Measurements from ENCODE around the gene GPR137B.

The GPR137B gene

DNA sequence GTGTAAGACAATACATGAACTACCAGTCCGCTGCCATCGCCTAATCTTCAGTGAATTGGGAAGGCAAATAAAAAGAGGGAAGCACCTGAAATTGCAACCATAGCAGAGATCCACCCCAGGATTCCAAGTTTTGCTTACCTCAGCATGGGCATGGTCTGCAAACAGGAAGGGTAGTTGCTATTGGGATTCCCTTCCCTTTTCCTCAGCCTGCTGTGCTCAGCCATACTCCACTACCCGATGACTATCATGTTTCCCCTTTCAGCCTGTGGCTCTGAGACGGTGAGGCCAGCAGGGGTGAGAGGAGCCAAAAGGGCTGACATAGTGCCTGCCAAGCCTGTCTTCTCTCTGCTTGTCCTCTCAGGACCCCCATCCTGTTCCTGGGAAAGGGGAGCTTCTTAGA, 64.2 kb downstream of the GPR137B start:
- DNase-seq, result no peak

DNA sequence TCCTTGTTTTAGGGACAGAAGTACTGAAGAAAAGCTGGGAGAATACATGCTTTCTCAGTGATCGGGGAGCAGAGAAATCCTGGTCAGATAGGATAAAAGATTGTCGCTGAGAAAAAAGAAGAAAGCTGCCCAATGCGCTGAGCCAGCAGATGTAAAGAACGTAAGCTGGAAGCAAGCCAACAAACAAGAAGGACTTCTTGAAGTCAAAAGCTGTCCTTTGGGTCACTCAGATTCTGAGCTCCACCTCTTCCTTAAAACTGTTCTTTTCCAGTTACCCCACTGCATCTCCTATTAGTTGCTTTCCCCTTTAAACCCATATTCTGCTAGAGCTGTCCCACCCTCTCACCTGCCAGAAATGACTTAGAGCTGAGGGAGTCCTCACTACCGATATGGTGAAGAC, 64.8 kb downstream of the GPR137B start:
- DNase-seq, result no peak

DNA sequence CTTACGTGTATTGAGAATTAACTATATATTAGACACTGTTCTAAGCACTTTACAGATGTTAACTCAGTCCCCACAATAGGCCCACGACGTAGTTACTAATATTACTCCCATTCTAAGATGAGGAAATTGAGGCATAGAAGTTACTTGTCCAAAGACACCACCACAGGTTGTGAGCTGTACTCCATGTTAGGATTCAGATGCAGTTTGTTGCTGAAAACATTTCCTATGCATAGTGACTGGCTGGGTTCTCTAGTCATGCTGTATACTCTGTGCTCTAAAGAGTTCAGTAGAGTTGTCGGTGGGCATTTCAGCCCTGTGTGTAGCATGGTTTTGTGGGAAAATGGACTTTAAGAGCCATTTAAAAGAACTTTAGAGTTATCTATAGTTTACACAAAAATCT, 65.2 kb downstream of the GPR137B start:
- DNase-seq, result no peak

GRCh38 chr1:236209185-236209584, 66.8 kb downstream of the GPR137B start:
- DNase-seq, result no peak

- DNase-seq, result no peak
Observed at GRCh38 chr1:236209713-236210112, 67.4 kb downstream of the GPR137B start.

DNA sequence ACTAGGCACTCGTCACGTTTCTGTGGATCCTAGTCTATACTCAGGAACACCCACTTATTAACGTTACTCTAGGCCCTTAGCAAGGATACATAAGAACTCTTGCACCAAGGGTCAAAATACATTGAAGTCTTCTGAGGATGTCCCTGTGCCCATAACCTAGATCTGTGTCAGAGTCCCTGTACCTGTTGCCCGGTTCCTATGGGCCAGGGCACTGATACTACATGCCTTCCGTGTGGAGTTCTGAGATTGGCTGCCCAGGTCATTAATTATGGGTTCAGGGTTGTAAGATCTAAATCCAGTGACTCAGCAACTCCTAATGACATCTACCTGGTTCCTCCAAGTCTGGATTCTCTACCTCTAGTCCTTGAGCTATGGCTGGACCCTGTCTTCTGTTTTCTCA, 69.5 kb downstream of the GPR137B start:
- no peak for DNase-seq

DNA sequence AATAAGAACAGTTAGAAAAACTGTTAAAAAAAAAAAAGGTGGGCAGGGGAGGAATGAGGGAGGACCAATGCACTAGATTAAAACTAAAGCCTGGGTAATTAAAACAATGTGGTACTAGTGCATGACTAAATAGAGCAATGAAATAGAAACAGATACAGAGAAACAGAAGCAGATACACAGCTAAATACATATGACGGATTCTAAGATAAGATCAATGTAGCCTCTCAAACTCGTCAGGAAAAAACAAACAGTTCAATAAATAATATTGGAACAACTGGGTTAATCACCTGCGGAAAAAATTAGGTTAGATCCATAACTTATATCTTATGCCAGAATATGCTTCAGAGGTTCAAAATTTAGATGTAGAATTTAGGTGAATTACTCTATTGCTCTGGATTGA, 71.2 kb downstream of the GPR137B start:
- no peak for DNase-seq

DNA sequence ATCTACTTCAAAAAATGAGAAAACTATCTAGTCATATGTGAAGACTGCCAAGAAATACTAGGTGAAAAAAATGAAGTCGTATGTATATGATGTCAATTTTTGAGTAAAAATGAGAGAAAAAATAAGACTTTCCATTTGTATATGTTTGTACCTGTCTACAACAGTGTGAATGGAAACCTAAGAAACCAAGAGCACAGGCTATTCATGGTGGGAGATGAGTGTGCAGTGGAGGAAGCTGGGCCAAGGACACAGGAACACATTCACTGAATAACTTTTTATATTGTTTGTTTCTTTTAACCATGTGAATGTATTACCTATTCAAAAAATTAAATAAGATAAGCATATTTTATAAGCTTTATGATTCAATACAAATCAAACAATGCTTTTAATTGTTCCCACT, 72.4 kb downstream of the GPR137B start:
- DNase-seq, result no peak

- no peak for DNase-seq
Observed at GRCh38 chr1:236220473-236220872, 78.1 kb downstream of the GPR137B start.

DNA sequence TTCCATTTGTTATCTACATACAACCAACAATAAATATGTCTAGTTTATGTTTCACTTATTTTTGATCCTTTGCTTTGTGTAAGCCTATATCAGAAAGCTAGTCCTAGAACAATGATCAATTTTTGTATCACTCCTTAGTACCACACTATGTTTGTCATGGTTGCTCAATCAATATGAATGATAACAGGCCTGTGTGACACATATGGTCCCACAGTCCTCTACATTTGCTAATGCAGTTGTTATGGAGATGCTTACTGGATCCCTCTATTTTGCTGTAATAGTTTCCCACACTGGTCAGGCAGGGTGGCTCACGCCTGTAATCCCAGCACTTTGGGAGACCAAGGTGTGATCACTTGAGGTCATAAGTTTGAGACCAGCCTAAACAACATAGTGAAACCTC, 80.3 kb downstream of the GPR137B start:
- no peak for DNase-seq

GRCh38 chr1:236228411-236228810, 86.1 kb downstream of the GPR137B start:
- DNase-seq, result no peak

DNA sequence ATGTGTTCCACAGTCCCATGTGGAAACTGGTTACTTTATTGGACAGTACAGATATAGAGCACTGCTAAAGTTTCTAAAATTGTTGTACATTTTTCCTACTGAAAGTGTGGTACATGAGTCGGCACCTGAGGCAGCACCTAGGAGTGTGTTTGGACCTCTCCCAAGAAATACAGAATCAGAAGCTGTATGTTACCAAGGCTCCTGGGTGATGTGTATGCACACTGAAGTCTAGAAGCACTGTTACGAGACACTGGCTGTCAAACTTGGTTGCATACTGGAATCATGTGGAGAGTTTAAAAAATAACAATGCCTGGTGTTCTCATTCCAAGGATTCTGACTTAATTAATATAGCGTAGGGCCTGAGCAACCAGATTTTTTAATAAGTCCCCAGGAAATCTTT, 92.8 kb downstream of the GPR137B start:
- no peak for DNase-seq

- no peak for DNase-seq
Observed at GRCh38 chr1:236239092-236239585, 96.8 kb downstream of the GPR137B start.

DNA sequence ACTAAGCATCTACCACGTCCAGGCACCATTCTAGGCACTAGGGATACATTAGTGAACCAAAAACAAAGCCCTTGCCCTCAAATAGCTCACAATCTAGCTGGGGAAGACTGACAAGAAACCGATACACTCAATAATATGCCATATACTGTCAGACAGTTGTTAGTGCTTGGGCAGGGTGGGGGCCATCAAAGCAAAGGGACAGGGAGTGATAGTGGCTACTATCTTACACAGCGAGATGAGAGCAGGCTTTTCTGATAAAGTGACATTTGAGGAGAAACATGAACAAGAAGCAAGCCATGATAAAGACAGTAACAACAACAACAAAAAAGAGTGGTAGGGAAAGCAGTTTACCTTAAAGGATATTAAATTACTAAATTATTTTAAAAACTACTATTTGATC, 98.3 kb downstream of the GPR137B start:
- no peak for DNase-seq

DNA sequence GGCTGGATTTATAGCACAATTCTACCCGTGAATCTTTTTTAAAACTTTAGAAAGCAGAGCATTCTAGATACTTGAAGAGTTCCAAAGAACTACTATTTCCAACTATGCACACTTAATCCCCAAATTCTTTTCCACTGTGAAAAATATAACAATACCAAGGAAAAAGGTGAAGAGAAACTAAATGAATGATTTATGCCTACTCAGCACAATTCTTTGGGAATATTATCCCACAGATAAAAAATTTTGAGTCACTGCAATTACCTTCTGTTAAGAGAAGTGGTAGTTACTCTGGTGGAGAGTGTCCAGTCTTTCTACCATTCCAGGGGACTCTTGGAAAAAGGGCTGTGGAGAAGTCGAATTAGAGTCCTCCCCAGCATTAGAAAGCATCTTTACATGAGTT, 100.2 kb downstream of the GPR137B start:
- no peak for DNase-seq

DNA sequence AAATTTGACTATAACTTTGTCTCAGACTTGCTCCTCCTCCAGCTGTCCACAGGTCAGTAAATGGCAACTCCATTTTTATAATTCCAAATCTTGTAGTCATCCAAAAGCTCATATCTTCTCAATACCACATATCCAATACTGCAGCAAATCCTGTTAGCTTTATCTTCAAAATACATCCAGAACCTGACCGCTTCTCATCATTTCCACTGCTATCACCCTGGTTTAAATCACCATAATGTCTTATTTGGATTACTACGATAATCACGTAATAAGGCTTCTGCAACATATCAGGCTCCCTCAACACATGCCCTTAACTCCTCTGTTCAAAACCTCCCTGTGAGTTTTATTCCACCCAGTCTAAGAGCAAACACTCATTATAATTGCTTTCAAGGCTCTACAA, 104.9 kb downstream of the GPR137B start:
- no peak for DNase-seq

DNA sequence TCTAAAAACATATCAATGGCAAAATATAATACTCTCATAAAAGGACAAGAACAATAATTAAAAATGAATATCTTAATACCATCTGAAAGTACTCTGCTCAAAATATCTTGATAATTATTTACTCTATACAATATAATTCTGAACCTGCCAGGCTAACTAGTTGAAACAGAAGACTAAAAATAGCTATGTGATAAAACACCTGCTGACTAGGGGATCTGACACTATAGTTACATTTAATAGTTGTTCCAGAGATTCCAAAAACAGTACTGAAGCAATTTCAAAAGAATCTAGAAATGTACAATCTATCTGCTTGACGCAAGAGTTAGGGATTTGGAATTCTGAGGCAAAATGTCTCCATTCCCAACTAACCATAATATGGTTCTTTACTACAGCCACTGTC, 109.2 kb downstream of the GPR137B start:
- DNase-seq, result no peak

GRCh38 chr1:236253119-236253518, 110.8 kb downstream of the GPR137B start:
- no peak for DNase-seq

GRCh38 chr1:236253918-236254637, 111.7 kb downstream of the GPR137B start:
- DNase-seq, result no peak

DNA sequence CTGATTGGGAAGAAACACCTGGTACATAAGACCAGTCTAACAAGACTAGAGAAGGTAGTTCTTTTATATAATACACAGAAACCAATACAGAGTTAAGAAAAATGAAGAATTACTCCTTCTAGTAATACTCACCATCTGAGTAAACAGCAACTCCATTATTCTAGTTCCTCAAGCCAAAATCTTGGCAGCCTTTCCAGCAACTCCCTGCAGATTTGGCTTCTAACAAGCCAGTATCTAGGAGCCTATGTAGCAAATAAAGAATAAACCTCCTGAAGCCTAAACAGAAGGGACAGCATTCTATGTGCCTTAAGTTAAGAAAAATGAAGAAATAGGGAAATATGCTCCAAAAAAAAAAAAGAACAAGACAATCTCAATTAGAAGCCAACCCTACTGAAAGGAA, 114.9 kb downstream of the GPR137B start:
- DNase-seq, result no peak

DNA sequence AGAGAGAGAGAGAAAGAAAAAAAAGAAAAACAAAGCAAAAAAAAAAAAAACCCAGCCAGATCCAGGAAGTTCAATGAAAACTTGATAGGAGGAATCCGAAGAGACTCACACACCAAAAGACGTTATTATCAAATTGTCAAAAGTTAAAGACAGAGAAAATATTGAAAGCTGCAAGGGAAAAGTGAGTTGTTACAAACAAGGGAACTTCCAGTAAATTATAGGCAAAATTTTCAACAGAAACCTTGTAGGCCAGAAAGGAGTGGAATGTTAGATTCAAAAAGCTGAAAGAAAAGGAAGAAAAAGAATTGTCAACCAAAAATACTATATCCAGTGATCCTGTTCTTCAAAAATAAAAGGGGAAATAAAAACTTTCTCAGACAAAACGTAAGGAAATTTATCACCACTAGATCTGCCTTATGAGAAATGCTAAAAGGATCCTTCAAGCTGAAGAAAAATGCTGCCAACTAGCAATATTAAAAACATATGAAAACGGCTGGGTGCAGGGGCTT, 115.8 kb downstream of the GPR137B start:
- DNase-seq, result no peak
